Activated B cell treated with CpG ODN at 0.5 μM for 24 hours (primary cell): ENCODE results near the gene MXD3. TPM values are rescaled to one million over a fixed set of nuclear protein-coding genes. Genes with fewer than 3 reads are reported as not detected.

ENCODE experiments used
- ATAC-seq: fragments of 200-7000 bp; cut with Tn5 transposase; one replicate; pipeline ENCODE4 v1.10.0; 2021; ENCODE audit warnings: low read depth, mild to moderate bottlenecking, moderate library complexity
- CTCF ChIA-PET: fragments of 350-600 bp; sonication (Branson Sonifier 250); formaldehyde crosslinking; loops from one replicate; lab custom pipeline; 2021; ENCODE audit warnings: antibody characterized with exemption; lab: Charles Lee
- POLR2A ChIA-PET: fragments of 350-600 bp; sonication (Branson Sonifier 250); formaldehyde crosslinking; loops from one replicate; lab custom pipeline; 2021; ENCODE audit warnings: antibody characterized with exemption; lab: Charles Lee
- DNase-seq: peaks from one replicate; pipeline ENCODE4 v3.0.0; 2022
- H3K27ac Mint-ChIP-seq: one replicate; pipeline ENCODE4 v1.8.0; 2020; ENCODE audit warnings: mixed read lengths
- H3K27me3 Mint-ChIP-seq: one replicate; pipeline ENCODE4 v1.8.0; 2021; ENCODE audit warnings: mixed read lengths
- H3K36me3 Mint-ChIP-seq: one replicate; pipeline ENCODE4 v1.8.0; 2021; ENCODE audit warnings: low read depth, mixed read lengths
- H3K4me1 Mint-ChIP-seq: one replicate; pipeline ENCODE4 v1.8.0; 2021; ENCODE audit warnings: mixed read lengths
- H3K4me3 Mint-ChIP-seq: one replicate; pipeline ENCODE4 v1.8.0; 2020; ENCODE audit warnings: mild to moderate bottlenecking, mixed read lengths
- H3K9me3 Mint-ChIP-seq: one replicate; pipeline ENCODE4 v1.8.0; 2020; ENCODE audit warnings: mixed read lengths
- CTCF ChIP-seq: fragments of 200-600 bp; IDR thresholded peaks from one replicate; pipeline ENCODE4 v1.8.0; 2022; ENCODE audit warnings: antibody characterized with exemption, mild to moderate bottlenecking
- intact Hi-C: fragments of 100-400 bp; cut with micrococcal nuclease; formaldehyde crosslinking; loops from one replicate; pipeline ENCODE4 v1.15.1; 2024
- total RNA-seq: library from RNA; stranded (reverse); gene quantifications from 2 replicates; pipeline ENCODE4 v1.2.3, GENCODE V29; 2022

Gene MXD3
- total RNA-seq, 1 donor from 2014 or later: 9.1 TPM

GRCh38 chr5:177332896-177333260, 21.2 kb upstream of the MXD3 start:
- CTCF ChIA-PET: interaction anchor here (0.7 to 1.0 kb wide), 2 partner anchors 14 to 113 kb away, joined by 3 read pairs; no protein-coding TSS in a partner anchor
- Mint-ChIP-seq H3K36me3 (peaks cover 78% of the 10 kb centered on the region), H3K4me1 (peaks cover 28% of the 10 kb centered on the region), H3K9me3 (no peaks in the 10 kb centered on the region), H3K4me3 (no peak overlapping the region), H3K27me3 (no peaks in the 10 kb centered on the region), H3K27ac (peak overlapping the region; percentile 37)
- DNase-seq (no peak), ATAC-seq (no peak)
- POLR2A ChIA-PET: interaction anchor here (1.0 to 1.4 kb wide), 2 partner anchors 19 to 29 kb away, joined by 3 to 4 read pairs; partner anchors contain the start of gene LMAN2
- intact Hi-C loops: no loop called here
- no peak for TF ChIP-seq CTCF

GRCh38 chr5:177332031-177332895, 20.6 kb upstream of the MXD3 start:
- intact Hi-C loops: no loop called here
- TF ChIP-seq CTCF: no peak
- ATAC-seq (no peak), DNase-seq (no peak)
- no peaks in the 10 kb centered on the region for H3K9me3 Mint-ChIP-seq
- peaks cover 79% of the 10 kb centered on the region for H3K36me3 Mint-ChIP-seq
- H3K4me3 Mint-ChIP-seq: no peak overlapping the region
- peaks cover 33% of the 10 kb centered on the region for H3K4me1 Mint-ChIP-seq
- no peaks in the 10 kb centered on the region for H3K27me3 Mint-ChIP-seq
- ChIA-PET POLR2A (interaction anchor here (0.6 to 2.7 kb wide), 4 partner anchors 19 to 260 kb away, joined by 3 to 15 read pairs (median 4); partner anchors contain the start of genes LMAN2 and TMED9), CTCF (interaction anchor here (0.6 to 1.1 kb wide), 2 partner anchors 19 to 37 kb away, joined by 3 to 4 read pairs; partner anchors contain the start of gene LMAN2)
- peak overlapping the region; percentile 75 for H3K27ac Mint-ChIP-seq

GRCh38 chr5:177330991-177331842, 19.5 kb upstream of the MXD3 start:
- no peaks in the 10 kb centered on the region for H3K9me3 Mint-ChIP-seq
- ChIA-PET POLR2A (interaction anchor here (0.5 to 2.7 kb wide), 3 partner anchors 10 to 20 kb away, joined by 3 to 15 read pairs (median 4); partner anchors contain the start of gene LMAN2), CTCF (interaction anchor here (0.6 to 1.1 kb wide), 2 partner anchors 20 to 38 kb away, joined by 3 to 4 read pairs; partner anchors contain the start of gene LMAN2)
- peak overlapping the region; percentile 24 for H3K4me3 Mint-ChIP-seq
- no peak for TF ChIP-seq CTCF
- DNase-seq: no peak
- peak overlapping the region; percentile 75 for H3K27ac Mint-ChIP-seq
- intact Hi-C loops: no loop called here
- peak; percentile 41 for ATAC-seq
- peaks cover 68% of the 10 kb centered on the region for H3K36me3 Mint-ChIP-seq
- H3K27me3 Mint-ChIP-seq: no peaks in the 10 kb centered on the region
- H3K4me1 Mint-ChIP-seq: peaks cover 33% of the 10 kb centered on the region

- no peak for ATAC-seq
- Mint-ChIP-seq H3K27ac (no peak overlapping the region), H3K4me3 (no peak overlapping the region), H3K27me3 (no peaks in the 10 kb centered on the region), H3K4me1 (peaks cover 33% of the 10 kb centered on the region), H3K9me3 (no peaks in the 10 kb centered on the region), H3K36me3 (peaks cover 61% of the 10 kb centered on the region)
- no peak for TF ChIP-seq CTCF
- DNase-seq: no peak
- CTCF ChIA-PET: no interaction called here
- POLR2A ChIA-PET: interaction anchor here (2.7 kb wide), 1 partner anchor 21 kb away, joined by 15 read pairs; the partner anchor contains the start of gene LMAN2
- intact Hi-C loops: no loop called here
Measured at GRCh38 chr5:177329883-177330282, 18.2 kb upstream of the MXD3 start.
